GM12872 (cell line): ENCODE measurements around the gene SLC22A7.

Source experiments
- TF ChIP-seq, protein P1 (sequence below): IDR thresholded peaks from 3 replicates; pipeline ENCODE4 v1.5.1; 2011; ENCODE audit warnings: low read depth, mild to moderate bottlenecking, low read length, moderate library complexity; ENCODE audit not compliant: insufficient read depth

SLC22A7 gene

DNA sequence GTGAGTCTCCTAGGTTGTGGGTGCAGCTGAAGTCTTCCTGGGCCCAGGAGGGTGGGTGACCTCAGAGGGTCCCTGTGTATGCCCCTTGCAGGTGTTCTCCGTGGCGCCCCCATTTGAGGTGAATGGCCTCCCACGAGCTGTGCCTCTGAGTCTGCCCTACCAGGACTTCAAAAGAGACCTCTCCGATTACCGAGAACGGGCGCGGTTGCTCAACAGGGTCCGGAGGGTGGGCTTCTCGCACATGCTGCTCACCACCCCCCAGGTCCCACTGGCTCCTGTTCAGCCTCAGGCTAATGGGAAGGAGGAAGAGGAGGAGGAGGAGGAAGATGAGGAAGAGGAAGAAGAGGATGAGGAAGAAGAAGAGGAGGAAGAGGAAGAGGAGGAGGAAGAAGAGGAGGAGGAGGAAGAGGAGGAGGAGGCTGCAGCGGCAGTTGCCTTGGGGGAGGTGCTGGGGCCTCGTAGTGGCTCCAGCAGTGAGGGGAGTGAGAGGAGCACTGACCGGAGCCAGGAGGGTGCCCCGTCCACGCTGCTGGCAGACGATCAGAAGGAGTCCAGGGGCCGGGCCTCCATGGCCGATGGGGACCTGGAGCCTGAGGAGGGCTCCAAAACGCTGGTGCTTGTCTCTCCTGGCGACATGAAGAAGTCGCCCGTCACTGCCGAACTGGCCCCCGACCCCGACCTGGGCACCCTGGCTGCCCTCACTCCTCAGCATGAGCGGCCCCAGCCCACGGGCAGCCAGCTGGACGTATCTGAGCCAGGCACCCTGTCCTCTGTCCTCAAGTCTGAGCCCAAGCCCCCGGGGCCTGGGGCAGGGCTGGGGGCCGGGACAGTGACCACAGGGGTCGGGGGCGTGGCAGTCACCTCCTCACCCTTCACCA is 15.2 kb upstream of the SLC22A7 start:
- TF ChIP-seq, protein P1, sequence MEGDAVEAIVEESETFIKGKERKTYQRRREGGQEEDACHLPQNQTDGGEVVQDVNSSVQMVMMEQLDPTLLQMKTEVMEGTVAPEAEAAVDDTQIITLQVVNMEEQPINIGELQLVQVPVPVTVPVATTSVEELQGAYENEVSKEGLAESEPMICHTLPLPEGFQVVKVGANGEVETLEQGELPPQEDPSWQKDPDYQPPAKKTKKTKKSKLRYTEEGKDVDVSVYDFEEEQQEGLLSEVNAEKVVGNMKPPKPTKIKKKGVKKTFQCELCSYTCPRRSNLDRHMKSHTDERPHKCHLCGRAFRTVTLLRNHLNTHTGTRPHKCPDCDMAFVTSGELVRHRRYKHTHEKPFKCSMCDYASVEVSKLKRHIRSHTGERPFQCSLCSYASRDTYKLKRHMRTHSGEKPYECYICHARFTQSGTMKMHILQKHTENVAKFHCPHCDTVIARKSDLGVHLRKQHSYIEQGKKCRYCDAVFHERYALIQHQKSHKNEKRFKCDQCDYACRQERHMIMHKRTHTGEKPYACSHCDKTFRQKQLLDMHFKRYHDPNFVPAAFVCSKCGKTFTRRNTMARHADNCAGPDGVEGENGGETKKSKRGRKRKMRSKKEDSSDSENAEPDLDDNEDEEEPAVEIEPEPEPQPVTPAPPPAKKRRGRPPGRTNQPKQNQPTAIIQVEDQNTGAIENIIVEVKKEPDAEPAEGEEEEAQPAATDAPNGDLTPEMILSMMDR = no peak

DNA sequence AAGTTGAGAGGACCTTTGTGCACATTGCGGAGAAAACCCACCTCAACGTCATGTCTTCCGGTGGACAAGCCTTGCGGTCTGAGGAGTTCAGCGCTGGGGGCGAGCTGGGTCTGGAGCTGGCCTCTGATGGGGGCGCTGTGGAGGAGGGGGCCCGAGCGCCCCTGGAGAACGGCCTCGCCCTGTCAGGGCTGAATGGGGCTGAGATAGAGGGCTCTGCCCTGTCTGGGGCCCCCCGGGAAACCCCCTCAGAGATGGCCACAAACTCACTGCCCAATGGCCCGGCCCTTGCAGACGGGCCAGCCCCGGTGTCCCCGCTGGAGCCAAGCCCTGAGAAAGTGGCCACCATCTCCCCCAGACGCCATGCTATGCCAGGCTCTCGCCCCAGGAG is 14.6 kb upstream of the SLC22A7 start:
- TF ChIP-seq, protein P1 = no peak

GRCh38 chr6:43283905-43284304 is 14.2 kb upstream of the SLC22A7 start:
- TF ChIP-seq, protein P1 = no peak

- TF ChIP-seq, protein P1 = no peak
Measured at GRCh38 chr6:43284991-43285781, 12.9 kb upstream of the SLC22A7 start.

GRCh38 chr6:43285832-43286231 is 12.2 kb upstream of the SLC22A7 start:
- TF ChIP-seq, protein P1 = no peak

GRCh38 chr6:43286456-43286979 is 11.5 kb upstream of the SLC22A7 start:
- TF ChIP-seq, protein P1 = no peak

GRCh38 chr6:43286980-43287716 is 10.9 kb upstream of the SLC22A7 start:
- TF ChIP-seq, protein P1 = no peak
